Activated T-helper 17 cell treated with anti-CD3 and anti-CD28 coated beads, Interleukin-2, amount 50 U/mL, for 72 hours (primary cell): ENCODE results near the gene INPP5A. TPM values are rescaled to one million over a fixed set of nuclear protein-coding genes. Genes with fewer than 3 reads are reported as not detected.

Source experiments
- ATAC-seq: fragments of 150-1000 bp; cut with Tn5 transposase; replicated peaks from 2 replicates; pipeline ENCODE4 v1.10.0; 2021; ENCODE audit warnings: mild to moderate bottlenecking, moderate library complexity
- H3K27ac Mint-ChIP-seq: one replicate; pipeline ENCODE4 v1.8.0; 2022; ENCODE audit warnings: mixed read lengths
- H3K27me3 Mint-ChIP-seq: one replicate; pipeline ENCODE4 v1.8.0; 2022; ENCODE audit warnings: mixed read lengths
- H3K36me3 Mint-ChIP-seq: one replicate; pipeline ENCODE4 v1.8.0; 2022; ENCODE audit warnings: low read depth, mild to moderate bottlenecking, mixed read lengths
- H3K4me1 Mint-ChIP-seq: one replicate; pipeline ENCODE4 v1.8.0; 2022; ENCODE audit warnings: mixed read lengths
- H3K4me3 Mint-ChIP-seq: one replicate; pipeline ENCODE4 v1.8.0; 2022; ENCODE audit warnings: mild to moderate bottlenecking, mixed read lengths
- H3K9me3 Mint-ChIP-seq: one replicate; pipeline ENCODE4 v1.8.0; 2022; ENCODE audit warnings: mixed read lengths
- total RNA-seq, 2 donors: library from RNA; stranded (reverse); gene quantifications; one replicate each; pipeline ENCODE4 v1.2.3, GENCODE V29; 2022

INPP5A gene
- total RNA-seq, 2 donors from 2014 or later, result 4.3 to 5.6 TPM

- no peak overlapping the region for H3K4me3 Mint-ChIP-seq
- no peaks in the 10 kb centered on the region for H3K36me3 Mint-ChIP-seq
- ATAC-seq, result no peak
- H3K4me1 Mint-ChIP-seq, result peaks cover 14% of the 10 kb centered on the region
- no peaks in the 10 kb centered on the region for H3K9me3 Mint-ChIP-seq
- no peak overlapping the region for H3K27ac Mint-ChIP-seq
- no peaks in the 10 kb centered on the region for H3K27me3 Mint-ChIP-seq
Observed at GRCh38 chr10:132632851-132633684, 95.5 kb downstream of the INPP5A start.

- H3K4me3 Mint-ChIP-seq, result no peak overlapping the region
- ATAC-seq, result no peak
- no peaks in the 10 kb centered on the region for H3K9me3 Mint-ChIP-seq
- peaks cover 10% of the 10 kb centered on the region for H3K4me1 Mint-ChIP-seq
- no peaks in the 10 kb centered on the region for H3K36me3 Mint-ChIP-seq
- H3K27me3 Mint-ChIP-seq, result no peaks in the 10 kb centered on the region
- no peak overlapping the region for H3K27ac Mint-ChIP-seq
Observed at GRCh38 chr10:132634241-132634946, 96.8 kb downstream of the INPP5A start.

- no peak overlapping the region for H3K4me3 Mint-ChIP-seq
- no peak overlapping the region for H3K27ac Mint-ChIP-seq
- H3K27me3 Mint-ChIP-seq, result no peaks in the 10 kb centered on the region
- no peaks in the 10 kb centered on the region for H3K36me3 Mint-ChIP-seq
- no peaks in the 10 kb centered on the region for H3K9me3 Mint-ChIP-seq
- H3K4me1 Mint-ChIP-seq, result peaks cover 7% of the 10 kb centered on the region
- ATAC-seq, result no peak
Observed at GRCh38 chr10:132634947-132635271, 97.3 kb downstream of the INPP5A start.

GRCh38 chr10:132636358-132636757 is 98.8 kb downstream of the INPP5A start:
- Mint-ChIP-seq H3K9me3 (no peaks in the 10 kb centered on the region), H3K36me3 (no peaks in the 10 kb centered on the region), H3K27me3 (no peaks in the 10 kb centered on the region), H3K27ac (no peak overlapping the region), H3K4me3 (no peak overlapping the region), H3K4me1 (peaks cover 11% of the 10 kb centered on the region)
- no peak for ATAC-seq

- peak; percentile 69 for ATAC-seq
- Mint-ChIP-seq H3K36me3 (no peaks in the 10 kb centered on the region), H3K4me3 (peak overlapping the region; percentile 50)
Observed at GRCh38 chr10:132637477-132638129, 100.0 kb downstream of the INPP5A start.

GRCh38 chr10:132638130-132638515 is 100.5 kb downstream of the INPP5A start:
- peak overlapping the region; percentile 34 for H3K27ac Mint-ChIP-seq
- H3K9me3 Mint-ChIP-seq, result no peaks in the 10 kb centered on the region
- no peaks in the 10 kb centered on the region for H3K27me3 Mint-ChIP-seq
- peaks cover 11% of the 10 kb centered on the region for H3K4me1 Mint-ChIP-seq
- no peaks in the 10 kb centered on the region for H3K36me3 Mint-ChIP-seq
- peak overlapping the region; percentile 50 for H3K4me3 Mint-ChIP-seq
- ATAC-seq, result peak; percentile 9

More at GRCh38 chr10:132637477-132638129, 100.0 kb downstream of the INPP5A start:
- Mint-ChIP-seq H3K27ac (peak overlapping the region; percentile 34), H3K9me3 (no peaks in the 10 kb centered on the region), H3K4me1 (peaks cover 11% of the 10 kb centered on the region), H3K27me3 (no peaks in the 10 kb centered on the region)

- H3K27me3 Mint-ChIP-seq, result no peaks in the 10 kb centered on the region
- H3K36me3 Mint-ChIP-seq, result no peaks in the 10 kb centered on the region
- no peak overlapping the region for H3K27ac Mint-ChIP-seq
- H3K4me3 Mint-ChIP-seq, result no peak overlapping the region
- H3K4me1 Mint-ChIP-seq, result peaks cover 11% of the 10 kb centered on the region
- H3K9me3 Mint-ChIP-seq, result no peaks in the 10 kb centered on the region
- no peak for ATAC-seq
Observed at GRCh38 chr10:132639470-132639869, 101.9 kb downstream of the INPP5A start.

GRCh38 chr10:132640326-132641125 is 102.9 kb downstream of the INPP5A start:
- Mint-ChIP-seq H3K4me1 (peaks cover 11% of the 10 kb centered on the region), H3K27me3 (no peaks in the 10 kb centered on the region), H3K4me3 (no peak overlapping the region), H3K9me3 (no peaks in the 10 kb centered on the region), H3K36me3 (no peaks in the 10 kb centered on the region), H3K27ac (no peak overlapping the region)
- ATAC-seq, result no peak

- H3K27me3 Mint-ChIP-seq, result no peaks in the 10 kb centered on the region
- peaks cover 11% of the 10 kb centered on the region for H3K4me1 Mint-ChIP-seq
- no peaks in the 10 kb centered on the region for H3K36me3 Mint-ChIP-seq
- H3K4me3 Mint-ChIP-seq, result no peak overlapping the region
- ATAC-seq, result no peak
- H3K9me3 Mint-ChIP-seq, result no peaks in the 10 kb centered on the region
- no peak overlapping the region for H3K27ac Mint-ChIP-seq
Observed at GRCh38 chr10:132641401-132641800, 103.8 kb downstream of the INPP5A start.

- peaks cover 11% of the 10 kb centered on the region for H3K4me1 Mint-ChIP-seq
- no peaks in the 10 kb centered on the region for H3K9me3 Mint-ChIP-seq
- no peak overlapping the region for H3K27ac Mint-ChIP-seq
- H3K4me3 Mint-ChIP-seq, result no peak overlapping the region
- H3K27me3 Mint-ChIP-seq, result no peaks in the 10 kb centered on the region
- ATAC-seq, result no peak
- H3K36me3 Mint-ChIP-seq, result no peaks in the 10 kb centered on the region
Observed at GRCh38 chr10:132641966-132642731, 104.6 kb downstream of the INPP5A start.

- Mint-ChIP-seq H3K4me1 (peaks cover 6% of the 10 kb centered on the region), H3K27ac (no peak overlapping the region), H3K9me3 (no peaks in the 10 kb centered on the region), H3K27me3 (no peaks in the 10 kb centered on the region), H3K36me3 (no peaks in the 10 kb centered on the region), H3K4me3 (no peak overlapping the region)
- no peak for ATAC-seq
Observed at GRCh38 chr10:132642732-132643008, 105.1 kb downstream of the INPP5A start.

- Mint-ChIP-seq H3K27me3 (no peaks in the 10 kb centered on the region), H3K27ac (no peak overlapping the region), H3K9me3 (no peaks in the 10 kb centered on the region), H3K4me3 (no peak overlapping the region), H3K36me3 (peaks cover 9% of the 10 kb centered on the region), H3K4me1 (peaks cover 5% of the 10 kb centered on the region)
- no peak for ATAC-seq
Observed at GRCh38 chr10:132643709-132644526, 106.3 kb downstream of the INPP5A start.

- H3K4me1 Mint-ChIP-seq, result peaks cover 5% of the 10 kb centered on the region
- H3K4me3 Mint-ChIP-seq, result no peak overlapping the region
- no peaks in the 10 kb centered on the region for H3K9me3 Mint-ChIP-seq
- H3K27ac Mint-ChIP-seq, result no peak overlapping the region
- H3K27me3 Mint-ChIP-seq, result no peaks in the 10 kb centered on the region
- H3K36me3 Mint-ChIP-seq, result peaks cover 9% of the 10 kb centered on the region
- no peak for ATAC-seq
Observed at GRCh38 chr10:132644527-132645246, 107.1 kb downstream of the INPP5A start.
